OCI-M1 (cell line): ENCODE measurements around the gene ARRB2.

Experiments used
- DNase-seq: peaks from one replicate; lab custom pipeline; 2025; lab: John Stamatoyannopoulos, UW

The ARRB2 gene

GRCh38 chr17:4725646-4726310 lies 15.3 kb downstream of the ARRB2 start:
- DNase-seq, result peak; percentile 65

- peak; percentile 40 for DNase-seq
Observed at GRCh38 chr17:4728124-4728523, 17.7 kb downstream of the ARRB2 start.

GRCh38 chr17:4733073-4733531 lies 22.7 kb downstream of the ARRB2 start:
- peak; percentile 55 for DNase-seq

- DNase-seq, result no peak
Observed at GRCh38 chr17:4734857-4735475, 24.5 kb downstream of the ARRB2 start.

- DNase-seq, result peak; percentile 54
Observed at GRCh38 chr17:4735876-4736651, 25.6 kb downstream of the ARRB2 start.

- DNase-seq, result no peak
Observed at GRCh38 chr17:4738136-4739121, 28.0 kb downstream of the ARRB2 start.

GRCh38 chr17:4739122-4740024 lies 28.9 kb downstream of the ARRB2 start, which contains the start of the genes CXCL16 and ZMYND15:
CXCL16 (minus strand) TSS chr17:4739928; CDS start chr17:4739339, 589 bp downstream.
ZMYND15 (plus strand) TSS chr17:4739833; CDS start chr17:4740549, 716 bp downstream.
- peak; percentile 48 for DNase-seq

GRCh38 chr17:4740025-4740351 lies 29.6 kb downstream of the ARRB2 start:
- no peak for DNase-seq

- no peak for DNase-seq
Observed at GRCh38 chr17:4740584-4740983, 30.2 kb downstream of the ARRB2 start.

- DNase-seq, result no peak
Observed at GRCh38 chr17:4741544-4741943, 31.1 kb downstream of the ARRB2 start.

- no peak for DNase-seq
Observed at GRCh38 chr17:4742133-4742532, 31.7 kb downstream of the ARRB2 start.

- DNase-seq, result no peak
Observed at GRCh38 chr17:4742629-4743028, 32.2 kb downstream of the ARRB2 start.

GRCh38 chr17:4743216-4743615 lies 32.8 kb downstream of the ARRB2 start:
- DNase-seq, result no peak

GRCh38 chr17:4743898-4744297 lies 33.5 kb downstream of the ARRB2 start:
- no peak for DNase-seq

- no peak for DNase-seq
Observed at GRCh38 chr17:4744999-4745969, 34.9 kb downstream of the ARRB2 start.

- peak; percentile 32 for DNase-seq
Observed at GRCh38 chr17:4747847-4748246, 37.4 kb downstream of the ARRB2 start.

- DNase-seq, result no peak
Observed at GRCh38 chr17:4748686-4749085, 38.3 kb downstream of the ARRB2 start.

- DNase-seq, result no peak
Observed at GRCh38 chr17:4750606-4751005, 40.2 kb downstream of the ARRB2 start.

GRCh38 chr17:4751932-4752331 lies 41.5 kb downstream of the ARRB2 start:
- peak; percentile 43 for DNase-seq
